CD14-positive monocyte (primary cell): ENCODE results near the gene FAAP20. TPM values are rescaled to one million over a fixed set of nuclear protein-coding genes. Genes with fewer than 3 reads are reported as not detected.

Experiments used
- DNase-seq, 3 donors: peaks; one replicate each; pipeline ENCODE4 v3.0.0-alpha.2; 2011 to 2022
- H2AFZ ChIP-seq: 2 replicates; pipeline ENCODE4 v1.6.0; 2012; ENCODE audit warnings: mild to moderate bottlenecking, low read depth, low read length, inconsistent platforms; ENCODE audit not compliant: insufficient read depth, poor library complexity, severe bottlenecking
- H3K27ac ChIP-seq, 2 donors: 1 replicate in 1 of 2; 2 replicates in 1 of 2; pipeline ENCODE4 v1.5.1; 2012 to 2013; ENCODE audit warnings: low read length in 2 of 2, control low read depth in 1 of 2, inconsistent platforms in 1 of 2, low read depth in 1 of 2, mild to moderate bottlenecking in 1 of 2
- H3K27me3 ChIP-seq, 2 donors: one replicate each; pipeline versions ENCODE4 v1.6.0 to v1.6.1; 2011 to 2013; ENCODE audit warnings: low read length in 2 of 2; ENCODE audit not compliant: control insufficient read depth in 2 of 2, insufficient read depth in 2 of 2
- H3K36me3 ChIP-seq, 2 donors: replicated peaks in 1 of 2; 1 replicate in 1 of 2; 2 replicates in 1 of 2; pipeline versions ENCODE4 v1.5.1 to v1.6.1; 2012 to 2013; ENCODE audit warnings: low read length in 2 of 2, control low read depth in 1 of 2, inconsistent platforms in 1 of 2, mild to moderate bottlenecking in 1 of 2; ENCODE audit not compliant: insufficient read depth in 2 of 2, control insufficient read depth in 1 of 2
- H3K4me1 ChIP-seq, 2 donors: 1 replicate in 1 of 2; 2 replicates in 1 of 2; pipeline versions ENCODE4 v1.5.1 to v1.6.1; 2012 to 2013; ENCODE audit warnings: low read length in 2 of 2, control low read depth in 1 of 2, inconsistent platforms in 1 of 2, mild to moderate bottlenecking in 1 of 2, moderate library complexity in 1 of 2; ENCODE audit not compliant: insufficient read depth in 2 of 2, control insufficient read depth in 1 of 2
- H3K4me2 ChIP-seq: replicated peaks from 2 replicates; pipeline ENCODE3; 2012; ENCODE audit warnings: low read length, moderate library complexity, mild to moderate bottlenecking; ENCODE audit not compliant: poor library complexity, severe bottlenecking; ENCODE audit errors: extremely low read depth
- H3K4me3 ChIP-seq, 3 experiments: fragments of 200-600 bp in 1 of 3; sonication (generic) in 1 of 3; replicated peaks in 1 of 3; 1 replicate in 2 of 3; 2 replicates in 1 of 3; pipeline ENCODE4 v1.5.1; 2011 to 2013; ENCODE audit warnings: low read length in 3 of 3, mild to moderate bottlenecking in 3 of 3, control low read depth in 2 of 3, low read depth in 2 of 3, inconsistent platforms in 1 of 3, moderate library complexity in 1 of 3
- H3K79me2 ChIP-seq: 2 replicates; pipeline ENCODE4 v1.6.0; 2012; ENCODE audit warnings: mild to moderate bottlenecking, control low read depth, inconsistent platforms, low read length, moderate library complexity; ENCODE audit not compliant: insufficient read depth
- H3K9ac ChIP-seq: 2 replicates; pipeline ENCODE4 v1.6.0; 2017; ENCODE audit warnings: low read length, mild to moderate bottlenecking; ENCODE audit not compliant: insufficient read depth, poor library complexity, severe bottlenecking
- H3K9me3 ChIP-seq, 2 donors: replicated peaks in 1 of 2; 1 replicate in 1 of 2; 2 replicates in 1 of 2; pipeline versions ENCODE4 v1.5.1 to v1.6.1; 2012 to 2013; ENCODE audit warnings: low read length in 2 of 2, control low read depth in 1 of 2; ENCODE audit not compliant: control insufficient read depth in 1 of 2, insufficient read depth in 1 of 2
- H4K20me1 ChIP-seq: 2 replicates; pipeline ENCODE4 v1.6.0; 2012; ENCODE audit warnings: mild to moderate bottlenecking, low read length, control low read depth, moderate library complexity; ENCODE audit not compliant: insufficient read depth
- H3K27ac Mint-ChIP-seq, 7 donors: one replicate each; pipeline ENCODE4 v1.8.0; 2020; ENCODE audit warnings: mild to moderate bottlenecking in 7 of 7, mixed read lengths in 7 of 7, moderate library complexity in 6 of 7, inconsistent platforms in 2 of 7
- H3K27me3 Mint-ChIP-seq, 3 donors: one replicate each; pipeline ENCODE4 v1.8.0; 2021 to 2022; ENCODE audit warnings: low read depth in 3 of 3, mild to moderate bottlenecking in 3 of 3, mixed read lengths in 3 of 3, moderate library complexity in 3 of 3, inconsistent platforms in 1 of 3
- H3K36me3 Mint-ChIP-seq, 2 donors: one replicate each; pipeline ENCODE4 v1.8.0; 2020; ENCODE audit warnings: mixed read lengths in 2 of 2, inconsistent platforms in 1 of 2, mild to moderate bottlenecking in 1 of 2
- H3K4me1 Mint-ChIP-seq: one replicate; pipeline ENCODE4 v1.8.0; 2020; ENCODE audit warnings: mild to moderate bottlenecking, mixed read lengths
- H3K4me3 Mint-ChIP-seq, 2 donors: one replicate each; pipeline ENCODE4 v1.8.0; 2020; ENCODE audit warnings: mild to moderate bottlenecking in 2 of 2, mixed read lengths in 2 of 2, moderate library complexity in 1 of 2
- H3K9me3 Mint-ChIP-seq, 7 donors: one replicate each; pipeline ENCODE4 v1.8.0; 2020 to 2022; ENCODE audit warnings: mixed read lengths in 7 of 7, mild to moderate bottlenecking in 6 of 7, moderate library complexity in 6 of 7, inconsistent platforms in 2 of 7
- WGBS: methylation state at CpG from one replicate; pipeline ENCODE4 v1.1.5; 2013; ENCODE audit warnings: missing lambda C conversion rate; ENCODE audit not compliant: insufficient coverage; 5-methylcytosine and 5-hydroxymethylcytosine counted together
- intact Hi-C, 2 donors: fragments of 100-400 bp; cut with micrococcal nuclease; formaldehyde crosslinking; loops; one replicate each; pipeline versions ENCODE4 v1.15.0 to v1.15.1; 2023
- polyA plus RNA-seq, 3 donors: library from polyadenylated mRNA; depleted of rRNA in 1 of 3; unstranded in 2 of 3; stranded (reverse) in 1 of 3; fragments of 300-500 nt in 2 of 3; fragments of >200 nt in 1 of 3; fragmentation: Illumina TruSeq in 2 of 3; gene quantifications; 1 replicate in 2 of 3; 2 replicates in 1 of 3; pipeline ENCODE4 v1.2.3, GENCODE V29; 2012 to 2021
- TF ChIP-seq, protein P1 (sequence below): fragments of 200-600 bp; IDR thresholded peaks from one replicate; pipeline ENCODE4 v1.8.0; 2022; ENCODE audit warnings: antibody characterized with exemption, mild to moderate bottlenecking

FAAP20 gene
- polyA plus RNA-seq, 3 donors = 11.8 to 49.3 (median 35.1) TPM

DNA sequence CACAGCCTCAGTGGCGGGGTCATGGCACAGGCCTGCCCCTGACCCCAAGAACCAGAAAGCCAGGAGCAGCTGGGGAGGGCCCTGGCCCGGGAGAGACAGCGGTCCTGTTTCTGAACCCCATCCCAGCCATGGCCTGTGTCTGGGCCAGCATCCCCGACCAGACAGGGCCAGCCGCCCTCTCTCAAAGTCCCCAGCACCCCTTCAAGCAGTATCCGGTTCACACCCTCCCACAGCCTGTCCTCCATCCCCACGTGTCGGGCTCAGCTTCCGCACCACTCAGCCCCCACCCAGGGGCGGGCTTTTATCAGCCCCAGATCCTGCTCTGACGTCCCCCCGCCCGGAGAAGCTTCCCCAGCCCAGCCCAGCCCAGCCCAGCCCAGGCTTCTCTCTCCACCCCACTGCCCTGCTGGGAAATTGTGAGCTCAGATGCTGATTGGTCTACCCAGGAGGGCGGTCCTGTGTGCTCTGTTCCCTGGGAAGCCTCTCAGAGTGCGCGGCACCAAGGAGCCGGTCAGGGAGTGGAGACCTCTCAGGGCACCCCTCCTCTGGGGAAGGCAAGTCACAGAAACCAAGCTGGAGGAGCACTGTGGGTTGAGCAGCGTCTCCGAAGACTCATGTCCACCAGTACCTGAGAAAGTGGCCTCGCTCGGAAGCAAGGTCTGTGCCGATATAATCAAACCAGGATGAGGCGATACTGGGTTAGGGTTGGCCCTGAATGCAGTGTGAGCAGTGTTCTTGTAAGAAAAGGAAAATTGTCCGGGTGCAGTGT, 4.7 kb upstream of the FAAP20 start:
- H3K36me3 ChIP-seq = no peaks in the 10 kb centered on the region
- DNase-seq = peak; percentile 84 to 88 (median 86)
- intact Hi-C loops = loop anchor here (5.0 to 10.0 kb wide), 4 partner anchors 113 to 388 kb away; partner anchors contain the start of gene PRXL2B (in 1 of the 2)
- H3K9me3 ChIP-seq = no peaks in the 10 kb centered on the region
- peak overlapping the region; percentile 7 to 77 (median 40) for H3K4me3 ChIP-seq
- peak overlapping the region; percentile 31 to 58 for H3K27ac ChIP-seq
- Mint-ChIP-seq H3K36me3 (no peaks in the 10 kb centered on the region), H3K4me1 (peaks cover 17% of the 10 kb centered on the region), H3K9me3 (no peaks in the 10 kb centered on the region), H3K27ac (peak overlapping the region; percentile 74 to 90 (median 86)), H3K27me3 (peaks cover 0 to 5% (median 3%) of the 10 kb centered on the region in 3 donors), H3K4me3 (peak overlapping the region; percentile 85 to 92)
- peak overlapping the region; percentile 37 for H3K9ac ChIP-seq
- no peaks in the 10 kb centered on the region for H3K27me3 ChIP-seq
- peak overlapping the region; percentile 80 for H2AFZ ChIP-seq
- WGBS = 9% methylated on average over 23 of the region's 24 CpGs
- H3K4me2 ChIP-seq = peak overlapping the region; percentile 95
- peaks cover 29 to 33% of the 10 kb centered on the region in 2 donors for H3K4me1 ChIP-seq
- no peaks in the 10 kb centered on the region for H3K79me2 ChIP-seq
- TF ChIP-seq, protein P1, sequence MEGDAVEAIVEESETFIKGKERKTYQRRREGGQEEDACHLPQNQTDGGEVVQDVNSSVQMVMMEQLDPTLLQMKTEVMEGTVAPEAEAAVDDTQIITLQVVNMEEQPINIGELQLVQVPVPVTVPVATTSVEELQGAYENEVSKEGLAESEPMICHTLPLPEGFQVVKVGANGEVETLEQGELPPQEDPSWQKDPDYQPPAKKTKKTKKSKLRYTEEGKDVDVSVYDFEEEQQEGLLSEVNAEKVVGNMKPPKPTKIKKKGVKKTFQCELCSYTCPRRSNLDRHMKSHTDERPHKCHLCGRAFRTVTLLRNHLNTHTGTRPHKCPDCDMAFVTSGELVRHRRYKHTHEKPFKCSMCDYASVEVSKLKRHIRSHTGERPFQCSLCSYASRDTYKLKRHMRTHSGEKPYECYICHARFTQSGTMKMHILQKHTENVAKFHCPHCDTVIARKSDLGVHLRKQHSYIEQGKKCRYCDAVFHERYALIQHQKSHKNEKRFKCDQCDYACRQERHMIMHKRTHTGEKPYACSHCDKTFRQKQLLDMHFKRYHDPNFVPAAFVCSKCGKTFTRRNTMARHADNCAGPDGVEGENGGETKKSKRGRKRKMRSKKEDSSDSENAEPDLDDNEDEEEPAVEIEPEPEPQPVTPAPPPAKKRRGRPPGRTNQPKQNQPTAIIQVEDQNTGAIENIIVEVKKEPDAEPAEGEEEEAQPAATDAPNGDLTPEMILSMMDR = no peak
- H4K20me1 ChIP-seq = no peaks in the 10 kb centered on the region

DNA sequence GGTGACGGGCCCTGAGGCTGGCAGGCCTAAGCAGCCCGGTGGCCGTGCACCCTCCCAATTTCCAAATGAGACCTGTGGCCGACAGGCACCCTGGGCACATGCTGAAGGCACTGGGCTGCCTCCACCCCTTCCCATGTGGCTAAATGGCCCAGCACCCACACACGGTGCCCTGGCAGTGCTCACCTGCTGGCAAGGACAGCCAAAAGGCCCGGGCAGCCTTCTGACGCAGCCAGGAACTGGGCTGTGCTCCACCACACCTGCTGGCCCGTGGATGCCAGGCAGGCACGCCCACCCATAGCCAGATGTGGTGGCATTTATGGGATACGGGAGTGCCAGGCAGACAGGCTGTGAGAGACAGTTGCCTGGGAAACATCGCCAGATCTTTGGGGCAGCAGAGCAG, 4.0 kb upstream of the FAAP20 start:
- Histone ChIP-seq H3K27ac (peak overlapping the region; percentile 31 to 51), H3K4me2 (no peak overlapping the region), H3K4me1 (peaks cover 30 to 34% of the 10 kb centered on the region in 2 donors), H2AFZ (peak overlapping the region; percentile 80), H4K20me1 (no peaks in the 10 kb centered on the region), H3K27me3 (no peaks in the 10 kb centered on the region), H3K4me3 (no peak overlapping the region), H3K9ac (peak overlapping the region; percentile 27), H3K79me2 (no peaks in the 10 kb centered on the region), H3K9me3 (no peaks in the 10 kb centered on the region), H3K36me3 (no peaks in the 10 kb centered on the region)
- Mint-ChIP-seq H3K27me3 (peaks cover 0 to 5% (median 1%) of the 10 kb centered on the region in 3 donors), H3K4me1 (peaks cover 17% of the 10 kb centered on the region), H3K27ac (peak overlapping the region in 6 of 7 donors; percentile 25 to 86 (median 60)), H3K4me3 (no peak overlapping the region), H3K9me3 (no peaks in the 10 kb centered on the region), H3K36me3 (no peaks in the 10 kb centered on the region)
- TF ChIP-seq, protein P1 = no peak
- DNase-seq = no peak
- intact Hi-C loops = loop anchor here (5.0 to 10.0 kb wide), 4 partner anchors 114 to 389 kb away; partner anchors contain the start of gene PRXL2B (in 1 of the 2)
- 92% methylated on average over 11 of the region's 11 CpGs for WGBS
